Fibroblast of gingiva (primary cell): ENCODE measurements around the gene SYN1.

Experiments used
- DNase-seq: peaks from one replicate; pipeline ENCODE4 v3.0.0-alpha.2; 2011; ENCODE audit warnings: low read depth

The SYN1 gene

GRCh38 chrX:47523297-47523696 is 96.4 kb downstream of the SYN1 start:
- DNase-seq, result peak; percentile 59
